ENCODE results near the gene C13orf42. TPM values are rescaled to one million over a fixed set of nuclear protein-coding genes. Genes with fewer than 3 reads are reported as not detected.

The C13orf42 gene
- total RNA-seq, 1 experiment from 2014 or later: not detected

GRCh38 chr13:51045451-51045850 lies 65.6 kb downstream of the C13orf42 start:
- BruUV-seq (replicated peaks): no TSS peak
- intact Hi-C loops (cut with micrococcal nuclease): no loop called here
- H4K20me1 ChIP-seq (ENCODE audit: insufficient read depth): no peaks in the 10 kb centered on the region
- no peak overlapping the region for H3K27ac ChIP-seq (ENCODE audit: low read depth, low read length)
- no peak overlapping the region for H3K9ac ChIP-seq (ENCODE audit: low read length)
- no peak overlapping the region for H2AFZ ChIP-seq (ENCODE audit: low read depth, low read length, poor library complexity, severe bottlenecking)
- H3K79me2 ChIP-seq (ENCODE audit: insufficient read depth, low read length): no peaks in the 10 kb centered on the region
- POLR2A ChIA-PET: no interaction called here
- CTCF ChIA-PET: no interaction called here
- no peaks in the 10 kb centered on the region for H3K4me1 ChIP-seq (ENCODE audit: control insufficient read depth in 1 of 2, insufficient read depth in 2 of 2, low read length in 2 of 2)
- H3K9me2 ChIP-seq (ENCODE audit: insufficient read depth): no peaks in the 10 kb centered on the region
- H3K4me3 ChIP-seq (replicated peaks in 1 of 2; ENCODE audit: low read depth in 1 of 2, low read length in 2 of 2): no peak overlapping the region
- RAD21 ChIA-PET (ENCODE audit: low non-redundant PET in 1 of 2, low total read pairs in 2 of 2, uncharacterized antibody in 2 of 2, unreplicated experiment in 2 of 2): no interaction called here
- TF ChIP-seq MAX (IDR thresholded peaks at IDR 0.05) (no peak), EZH2phosphoT487 (IDR thresholded peaks at IDR 0.05; ENCODE audit: borderline replicate concordance) (no peak), CBX3 (IDR thresholded peaks at IDR 0.05; ENCODE audit: low read depth) (no peak), ZFX (IDR thresholded peaks at IDR 0.05) (no peak), FOSL1 (IDR thresholded peaks at IDR 0.05; ENCODE audit: low read depth) (no peak), YY1 (IDR thresholded peaks at IDR 0.05; ENCODE audit: extremely low read depth, insufficient replicate concordance, low read depth, low read length) (no peak), EGR1 (IDR thresholded peaks at IDR 0.05; ENCODE audit: low read depth) (no peak), RAD21 (IDR thresholded peaks at IDR 0.05; ENCODE audit: low read depth) (no peak), ELF1 (IDR thresholded peaks at IDR 0.05; ENCODE audit: borderline replicate concordance, low read depth) (no peak), EZH2 (IDR thresholded peaks at IDR 0.05) (no peak), CEBPB (IDR thresholded peaks at IDR 0.05; ENCODE audit: low read depth) (no peak), POLR2AphosphoS5 (IDR thresholded peaks at IDR 0.05; ENCODE audit: low read depth, low read length) (no peak), REST (IDR thresholded peaks at IDR 0.05; ENCODE audit: low read depth) (no peak), CTCF (IDR thresholded peaks at IDR 0.05 in 2 of 3, conservative IDR thresholded peaks at IDR 0.05 in 1 of 3; ENCODE audit: borderline replicate concordance in 1 of 3, insufficient read depth in 1 of 3, low read depth in 2 of 3, low read length in 2 of 3) (no peak), ZNF274 (IDR thresholded peaks at IDR 0.05; ENCODE audit: low read depth, low read length) (no peak)
- no peak overlapping the region for H3K4me2 ChIP-seq (ENCODE audit: low read length)
- H3K9me3 ChIP-seq (ENCODE audit: control insufficient read depth in 1 of 2, insufficient read depth in 1 of 2, low read depth in 1 of 2, low read length in 2 of 2): no peaks in the 10 kb centered on the region
- no peak for ATAC-seq
- H3K27me3 ChIP-seq (ENCODE audit: insufficient read depth, low read length): no peaks in the 10 kb centered on the region
- no peak for DNase-seq (ENCODE audit: low read depth, low spot score)
- no peaks in the 10 kb centered on the region for H3K36me3 ChIP-seq (ENCODE audit: control insufficient read depth in 1 of 2, insufficient read depth in 2 of 2, low read length in 2 of 2)
